ENCODE results near the gene SPIRE2. TPM values are rescaled to one million over a fixed set of nuclear protein-coding genes. Genes with fewer than 3 reads are reported as not detected.

Gene SPIRE2
- total and polyA plus RNA-seq, 2 experiments from 2014 or later, result 0.55 to 3.6 TPM

- Histone ChIP-seq H3F3A (ENCODE audit: insufficient read depth) (no peaks in the 10 kb centered on the region), H3K27me3 (replicated peaks; ENCODE audit: insufficient read depth) (no peaks in the 10 kb centered on the region), H3K9me3 (ENCODE audit: low read depth) (no peaks in the 10 kb centered on the region), H3K36me3 (ENCODE audit: low read depth) (no peaks in the 10 kb centered on the region), H3K9ac (no peak overlapping the region), H3K4me2 (ENCODE audit: unreplicated experiment) (no peak overlapping the region), H3K79me2 (ENCODE audit: insufficient read depth) (no peaks in the 10 kb centered on the region), H2AFZ (no peak overlapping the region), H3K27ac (no peak overlapping the region), H3K4me3 (no peak overlapping the region), H3K9me2 (ENCODE audit: insufficient read depth) (no peaks in the 10 kb centered on the region), H4K20me1 (ENCODE audit: insufficient read depth) (no peaks in the 10 kb centered on the region), H3K4me1 (ENCODE audit: insufficient read depth) (no peaks in the 10 kb centered on the region)
- in situ Hi-C loops (cut with MboI), result no loop called here
- DNase-seq, result no peak
- 87 to 89% methylated on average over 9 to 11 of the region's 11 CpGs for WGBS, 2 experiments (ENCODE audit: low coverage in 1 of 2, low lambda C conversion rate in 2 of 2, missing lambda C conversion rate in 2 of 2)
- TF ChIP-seq EZH2 (IDR thresholded peaks at IDR 0.05; ENCODE audit: insufficient read depth, poor library complexity, severe bottlenecking) (no peak), EZH2phosphoT487 (IDR thresholded peaks at IDR 0.05; ENCODE audit: insufficient read depth, low read depth) (no peak)
Observed at GRCh38 chr16:89848974-89849373, 20.7 kb downstream of the SPIRE2 start.

GRCh38 chr16:89853306-89853993 lies 25.2 kb downstream of the SPIRE2 start:
- in situ Hi-C loops (cut with MboI), result no loop called here
- Histone ChIP-seq H3K4me3 (no peak overlapping the region), H3K9me3 (ENCODE audit: low read depth) (no peaks in the 10 kb centered on the region), H2AFZ (no peak overlapping the region), H3K27ac (no peak overlapping the region), H4K20me1 (ENCODE audit: insufficient read depth) (no peaks in the 10 kb centered on the region), H3F3A (ENCODE audit: insufficient read depth) (no peaks in the 10 kb centered on the region), H3K4me2 (ENCODE audit: unreplicated experiment) (no peak overlapping the region), H3K27me3 (replicated peaks; ENCODE audit: insufficient read depth) (no peaks in the 10 kb centered on the region), H3K9ac (no peak overlapping the region), H3K79me2 (ENCODE audit: insufficient read depth) (no peaks in the 10 kb centered on the region), H3K4me1 (ENCODE audit: insufficient read depth) (no peaks in the 10 kb centered on the region), H3K9me2 (ENCODE audit: insufficient read depth) (no peaks in the 10 kb centered on the region), H3K36me3 (ENCODE audit: low read depth) (no peaks in the 10 kb centered on the region)
- DNase-seq, result no peak
- TF ChIP-seq EZH2 (IDR thresholded peaks at IDR 0.05; ENCODE audit: insufficient read depth, poor library complexity, severe bottlenecking) (no peak), EZH2phosphoT487 (IDR thresholded peaks at IDR 0.05; ENCODE audit: insufficient read depth, low read depth) (no peak)
- WGBS, 2 experiments (ENCODE audit: low coverage in 1 of 2, low lambda C conversion rate in 2 of 2, missing lambda C conversion rate in 2 of 2), result 89 to 91% methylated on average over 21 of the region's 21 CpGs

GRCh38 chr16:89855301-89855945 lies 27.1 kb downstream of the SPIRE2 start:
- DNase-seq, result no peak
- 89% methylated on average over 22 to 26 of the region's 26 CpGs for WGBS, 2 experiments (ENCODE audit: low coverage in 1 of 2, low lambda C conversion rate in 2 of 2, missing lambda C conversion rate in 2 of 2)
- H3F3A ChIP-seq (ENCODE audit: insufficient read depth), result no peaks in the 10 kb centered on the region

GRCh38 chr16:89855986-89856385 lies 27.7 kb downstream of the SPIRE2 start:
- H3K4me3 ChIP-seq, result no peak overlapping the region
- no peaks in the 10 kb centered on the region for H4K20me1 ChIP-seq (ENCODE audit: insufficient read depth)
- no peak overlapping the region for H2AFZ ChIP-seq
- no peaks in the 10 kb centered on the region for H3K4me1 ChIP-seq (ENCODE audit: insufficient read depth)
- no peaks in the 10 kb centered on the region for H3K9me3 ChIP-seq (ENCODE audit: low read depth)
- 92 to 97% methylated on average over 17 to 22 of the region's 22 CpGs for whole genome bisulfite sequencing, 2 experiments (ENCODE audit: low coverage in 1 of 2, low lambda C conversion rate in 2 of 2, missing lambda C conversion rate in 2 of 2)
- TF ChIP-seq EZH2 (IDR thresholded peaks at IDR 0.05; ENCODE audit: insufficient read depth, poor library complexity, severe bottlenecking), result no peak
- TF ChIP-seq EZH2phosphoT487 (IDR thresholded peaks at IDR 0.05; ENCODE audit: insufficient read depth, low read depth), result no peak
- no peak overlapping the region for H3K9ac ChIP-seq
- no peaks in the 10 kb centered on the region for H3K79me2 ChIP-seq (ENCODE audit: insufficient read depth)
- H3K4me2 ChIP-seq (ENCODE audit: unreplicated experiment), result no peak overlapping the region
- no peaks in the 10 kb centered on the region for H3K27me3 ChIP-seq (replicated peaks; ENCODE audit: insufficient read depth)
- no peak overlapping the region for H3K27ac ChIP-seq
- H3F3A ChIP-seq (ENCODE audit: insufficient read depth), result no peaks in the 10 kb centered on the region
- in situ Hi-C loops (cut with MboI), result no loop called here
- H3K9me2 ChIP-seq (ENCODE audit: insufficient read depth), result no peaks in the 10 kb centered on the region
- no peaks in the 10 kb centered on the region for H3K36me3 ChIP-seq (ENCODE audit: low read depth)
- no peak for DNase-seq

More at GRCh38 chr16:89855301-89855945, 27.1 kb downstream of the SPIRE2 start:
- Histone ChIP-seq H3K4me3 (no peak overlapping the region), H3K4me1 (ENCODE audit: insufficient read depth) (no peaks in the 10 kb centered on the region), H2AFZ (no peak overlapping the region), H3K4me2 (ENCODE audit: unreplicated experiment) (no peak overlapping the region), H3K9me2 (ENCODE audit: insufficient read depth) (no peaks in the 10 kb centered on the region), H3K27me3 (replicated peaks; ENCODE audit: insufficient read depth) (no peaks in the 10 kb centered on the region), H3K9me3 (ENCODE audit: low read depth) (no peaks in the 10 kb centered on the region), H3K27ac (no peak overlapping the region), H3K9ac (no peak overlapping the region), H4K20me1 (ENCODE audit: insufficient read depth) (no peaks in the 10 kb centered on the region), H3K79me2 (ENCODE audit: insufficient read depth) (no peaks in the 10 kb centered on the region), H3K36me3 (ENCODE audit: low read depth) (no peaks in the 10 kb centered on the region)
- in situ Hi-C loops (cut with MboI), result no loop called here
- TF ChIP-seq EZH2phosphoT487 (IDR thresholded peaks at IDR 0.05; ENCODE audit: insufficient read depth, low read depth) (no peak), EZH2 (IDR thresholded peaks at IDR 0.05; ENCODE audit: insufficient read depth, poor library complexity, severe bottlenecking) (no peak)
